NOMO-1 treated with DMSO at 0.1 percent for 48 hours (cell line): ENCODE measurements around the gene CEP164.

ENCODE experiments used
- DNase-seq: peaks from one replicate; lab custom pipeline; 2025; ENCODE audit not compliant: unreplicated experiment; lab: John Stamatoyannopoulos, UW

CEP164 gene

DNA sequence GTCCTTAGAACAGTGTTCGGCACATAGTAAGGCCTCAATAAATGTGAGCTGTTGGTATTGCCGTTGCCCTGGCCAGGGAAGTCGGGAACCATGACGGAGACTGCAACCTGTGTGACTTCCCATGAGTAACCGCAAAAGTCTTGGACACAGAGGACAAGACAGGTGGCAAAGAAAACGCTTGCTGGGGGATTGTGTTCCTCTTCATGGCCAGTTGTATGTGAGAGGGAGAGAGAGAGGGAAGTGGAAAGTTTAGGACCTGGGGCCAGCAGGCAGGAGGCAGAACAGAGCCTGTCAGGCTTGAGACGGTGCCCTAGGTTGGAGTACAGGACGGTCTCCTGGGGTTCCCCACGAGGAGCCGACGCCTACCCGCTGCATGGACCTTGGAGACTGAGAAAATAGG lies 90.2 kb downstream of the CEP164 start:
- DNase-seq = no peak

DNA sequence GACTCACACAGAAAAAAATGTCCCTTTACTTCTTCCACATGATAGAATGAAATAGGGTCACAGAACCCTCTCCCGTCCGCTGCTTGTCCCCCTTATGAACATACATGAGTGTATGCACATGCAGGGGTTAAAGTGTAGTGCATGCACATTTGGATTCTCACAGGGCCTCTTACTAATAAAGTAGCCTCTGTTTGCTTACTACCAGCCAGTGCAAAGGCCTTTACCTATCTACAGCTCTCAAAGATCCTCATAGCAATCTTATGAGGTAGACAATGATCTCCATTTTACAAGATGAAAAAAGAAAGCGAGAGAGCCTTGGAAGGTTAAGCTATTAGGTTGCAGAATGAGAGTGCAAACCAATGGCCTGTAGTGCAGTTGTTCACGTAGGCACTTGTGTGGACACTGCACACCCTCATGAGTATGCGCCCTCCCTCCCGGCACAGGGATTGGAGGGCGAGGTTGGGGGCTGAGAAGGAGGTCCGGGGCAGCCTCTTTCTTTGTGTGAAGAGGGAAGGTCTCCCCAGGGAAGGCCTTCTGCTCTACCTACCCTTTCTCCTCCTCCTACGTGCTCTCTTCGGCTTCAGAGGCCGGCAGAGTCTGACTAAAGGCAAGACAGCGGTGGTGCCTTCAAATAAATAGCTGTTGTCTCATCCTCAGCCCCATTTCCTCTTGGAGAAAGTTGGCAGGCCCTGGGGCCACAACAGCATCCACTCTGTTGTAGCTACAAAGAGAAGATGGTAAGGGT lies 91.3 kb downstream of the CEP164 start:
- DNase-seq = no peak

DNA sequence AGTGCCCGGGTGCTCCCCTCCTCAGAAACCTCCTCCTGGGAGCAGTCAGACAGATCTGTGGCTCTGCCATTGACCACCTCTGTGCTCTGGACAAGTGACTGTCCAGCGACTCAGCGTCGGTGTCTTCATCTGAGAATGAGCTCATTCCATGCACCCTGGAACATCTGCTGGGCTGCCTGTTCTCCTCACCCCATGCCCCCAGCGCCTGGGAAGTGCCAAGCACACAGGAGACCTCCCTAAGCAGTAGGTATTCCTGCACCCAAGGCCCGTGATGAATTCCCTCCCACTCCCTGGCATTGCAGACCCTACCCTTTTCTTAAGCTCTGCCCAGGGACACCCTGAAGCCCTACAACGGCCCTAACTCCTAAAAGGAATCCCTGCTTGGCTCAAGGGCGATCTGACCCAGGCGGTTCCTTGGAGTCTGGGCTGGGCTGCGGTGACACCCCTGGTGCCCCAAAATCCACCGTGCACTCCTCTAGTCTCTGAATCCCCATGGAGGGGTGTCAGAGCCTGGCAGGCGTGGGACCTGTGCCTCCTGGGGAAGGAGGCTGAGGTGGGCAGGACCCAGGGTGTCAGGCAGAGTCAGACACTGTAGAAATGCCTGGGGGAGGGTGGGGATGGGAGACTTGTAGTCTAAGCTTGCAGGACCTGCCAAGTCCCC lies 92.0 kb downstream of the CEP164 start:
- no peak for DNase-seq

DNA sequence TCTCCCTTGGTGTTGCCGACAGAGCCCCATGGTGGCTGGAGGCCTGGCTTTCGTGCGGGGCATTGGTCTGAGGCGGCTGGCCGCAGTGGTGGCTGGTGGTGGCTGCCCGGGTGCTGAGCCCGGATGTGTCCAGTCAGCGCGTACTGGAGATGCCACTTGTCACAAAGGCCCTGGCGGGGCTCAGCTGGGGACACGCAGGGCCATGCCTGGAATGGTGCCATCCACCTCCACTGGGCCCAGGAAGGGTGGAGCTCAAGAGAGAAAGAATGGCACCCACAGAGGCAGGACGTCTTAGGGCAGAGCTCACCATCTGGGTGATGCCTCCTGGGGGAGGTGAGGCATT lies 92.5 kb downstream of the CEP164 start:
- DNase-seq = no peak

DNA sequence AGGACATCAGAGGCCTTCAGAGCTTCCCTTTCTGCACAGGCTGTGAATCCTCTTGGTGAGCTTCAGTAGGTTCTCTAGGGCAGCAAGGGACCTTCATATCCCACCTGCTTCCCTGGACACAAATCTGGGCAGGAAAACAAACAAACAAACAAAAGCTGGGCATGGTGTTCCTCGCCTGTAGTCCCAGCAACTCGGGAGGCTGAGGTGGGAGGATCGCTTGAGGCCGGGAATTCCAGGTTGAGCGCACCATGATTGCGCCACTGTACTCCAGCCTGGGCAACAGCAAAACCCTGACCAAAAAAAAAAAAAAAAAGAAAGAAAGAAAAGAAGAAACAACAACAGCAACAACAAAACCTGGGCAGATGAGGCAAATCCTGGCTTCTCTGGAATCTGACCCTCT lies 92.9 kb downstream of the CEP164 start:
- DNase-seq = no peak

DNA sequence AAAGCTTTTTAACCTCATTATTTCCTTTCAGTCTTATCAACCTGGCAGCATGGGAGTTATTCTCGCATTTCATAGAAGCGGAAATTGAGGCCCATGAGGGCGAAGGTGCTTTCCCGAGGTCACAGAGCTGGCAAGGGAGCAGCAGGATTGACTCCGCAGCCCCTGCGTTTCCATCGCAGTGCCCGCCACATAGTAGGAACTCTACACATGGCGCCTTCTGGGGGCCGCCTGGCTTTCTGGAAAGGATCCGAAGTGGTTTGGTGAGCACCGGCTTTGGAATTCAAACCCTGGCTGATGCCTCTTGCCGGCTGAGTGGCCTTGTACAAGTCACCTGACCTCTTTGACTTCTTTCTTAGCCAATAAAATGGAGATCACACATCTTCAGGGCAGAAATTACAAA lies 93.4 kb downstream of the CEP164 start:
- no peak for DNase-seq

DNA sequence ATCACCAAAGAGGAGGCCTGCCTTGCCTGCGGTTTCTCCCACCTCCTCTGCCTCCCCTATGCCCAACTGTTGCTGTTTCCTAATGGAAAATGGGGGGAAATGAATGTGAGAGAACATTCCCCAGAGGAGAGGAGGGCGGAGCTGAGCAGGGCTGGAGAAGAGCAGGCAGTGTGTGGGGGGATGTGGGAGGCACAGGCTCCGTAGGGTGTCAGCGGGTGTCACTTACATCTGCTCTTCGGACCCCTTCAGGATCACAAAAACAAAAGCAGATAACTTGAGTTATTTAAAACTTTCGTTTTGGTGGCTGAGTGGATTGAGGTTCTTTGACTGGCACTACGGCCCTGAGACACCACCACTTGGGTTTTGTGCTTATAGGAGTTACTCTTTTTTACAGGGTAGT lies 93.8 kb downstream of the CEP164 start:
- no peak for DNase-seq

DNA sequence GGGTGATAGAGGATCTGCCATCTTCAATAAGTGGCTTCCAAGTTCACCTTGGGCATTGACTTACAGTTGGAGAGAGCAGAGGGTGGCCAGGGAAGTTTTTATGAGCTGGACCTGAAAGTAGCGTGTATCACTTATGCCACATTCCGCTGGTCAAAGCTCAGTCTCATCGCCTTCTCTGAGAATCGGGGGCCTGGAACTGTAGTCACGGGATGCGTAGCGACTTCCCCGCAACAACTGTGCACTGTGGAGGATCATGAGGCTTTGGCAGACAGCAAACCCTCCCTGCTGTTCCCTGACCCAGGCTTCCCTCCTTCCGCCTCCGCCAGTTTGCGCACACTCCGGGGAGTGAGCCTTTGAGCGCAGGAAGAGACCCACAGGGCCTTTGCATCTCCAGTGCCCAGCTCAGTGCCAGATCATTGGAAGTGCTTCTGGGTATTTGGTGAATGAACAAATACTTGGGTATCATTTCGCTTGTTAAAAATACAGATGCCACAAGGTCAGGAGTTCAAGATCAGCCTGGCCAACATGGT lies 95.5 kb downstream of the CEP164 start:
- DNase-seq = no peak

DNA sequence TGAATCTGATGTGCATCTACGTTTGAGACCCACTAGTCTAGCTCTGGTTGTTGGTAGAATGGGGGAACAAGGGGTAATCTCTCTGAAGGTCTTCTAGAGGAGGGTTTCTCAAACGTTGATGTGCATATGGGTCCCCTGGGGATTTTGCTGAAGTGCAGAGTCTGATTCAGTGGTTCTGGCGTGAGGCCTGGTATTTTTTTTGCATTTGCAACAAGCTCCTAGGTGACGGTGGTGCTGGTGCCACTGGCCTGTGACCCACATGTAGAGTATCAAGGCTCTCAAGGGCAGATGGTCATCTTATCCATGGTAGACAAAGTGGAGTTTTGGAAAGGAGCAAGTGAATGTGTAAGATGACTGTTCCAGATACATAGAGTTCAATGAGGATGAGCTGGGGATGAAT lies 97.1 kb downstream of the CEP164 start:
- DNase-seq = no peak

DNA sequence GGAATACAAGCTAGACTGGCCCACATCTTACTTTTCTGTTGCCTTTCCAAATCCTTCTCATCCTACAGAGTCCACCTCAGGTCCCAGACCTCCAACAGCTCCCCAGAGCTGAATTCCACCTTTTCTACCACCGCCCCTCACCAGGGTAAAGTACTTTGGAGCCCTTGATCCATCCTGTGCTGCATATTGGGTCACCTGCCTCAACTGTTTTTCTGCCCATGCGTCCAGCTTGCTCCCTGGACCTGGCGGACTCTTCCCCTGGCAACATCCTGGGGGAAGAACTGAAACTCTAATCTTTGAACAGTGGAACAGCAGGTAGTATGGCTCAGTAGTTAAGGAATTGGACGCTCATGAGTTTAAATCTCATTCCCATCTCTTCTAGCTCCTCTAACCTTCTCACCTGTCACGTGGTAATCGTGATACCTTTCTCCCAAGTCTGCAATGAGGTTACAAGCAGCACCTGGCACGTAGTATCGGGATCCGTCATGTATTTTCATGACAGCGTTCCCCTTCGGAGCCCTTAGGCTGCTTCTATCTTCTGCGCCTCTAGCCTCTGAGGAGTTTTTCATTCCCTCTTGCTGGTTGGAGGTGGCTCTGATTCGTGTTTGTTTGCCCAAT lies 98.1 kb downstream of the CEP164 start:
- no peak for DNase-seq

DNA sequence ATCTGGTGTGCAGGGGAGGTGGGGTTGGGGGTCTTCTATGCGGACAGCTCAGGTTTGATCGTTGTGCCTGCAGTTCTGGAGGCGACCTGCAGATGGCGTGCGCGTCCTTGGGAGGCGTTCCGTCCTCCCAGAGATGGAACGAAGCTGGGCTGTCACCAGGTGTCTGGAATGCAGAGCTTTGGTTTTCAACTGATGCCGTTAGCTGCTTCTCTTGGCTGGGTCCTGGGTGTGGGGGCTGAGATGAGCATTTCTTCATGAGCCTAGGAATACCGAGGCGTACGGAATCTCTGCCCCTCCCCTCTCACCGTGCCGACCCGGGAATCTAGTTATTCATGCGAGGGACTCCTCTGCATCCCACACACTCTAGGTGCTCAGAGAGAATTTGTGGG lies 98.6 kb downstream of the CEP164 start:
- no peak for DNase-seq

DNA sequence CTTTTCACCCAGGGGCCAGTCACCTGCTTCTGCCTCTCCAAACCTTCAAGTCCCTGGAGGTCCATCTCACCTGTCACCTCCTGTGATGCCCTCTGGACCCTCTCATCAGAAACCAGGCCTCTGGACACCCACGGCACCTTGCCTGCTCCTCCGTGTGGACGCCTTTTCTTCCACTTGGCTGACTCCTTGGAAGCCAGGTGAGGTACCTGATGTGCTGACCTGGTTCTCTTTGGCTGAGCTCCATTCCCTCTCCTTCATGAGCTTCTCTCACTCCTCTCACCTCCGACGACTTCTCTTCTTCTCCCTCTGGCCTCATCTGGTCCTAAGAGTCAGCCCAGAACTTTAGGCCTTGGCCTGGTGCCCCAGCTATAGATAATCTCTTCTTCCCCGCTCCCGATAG lies 99.3 kb downstream of the CEP164 start:
- no peak for DNase-seq

DNA sequence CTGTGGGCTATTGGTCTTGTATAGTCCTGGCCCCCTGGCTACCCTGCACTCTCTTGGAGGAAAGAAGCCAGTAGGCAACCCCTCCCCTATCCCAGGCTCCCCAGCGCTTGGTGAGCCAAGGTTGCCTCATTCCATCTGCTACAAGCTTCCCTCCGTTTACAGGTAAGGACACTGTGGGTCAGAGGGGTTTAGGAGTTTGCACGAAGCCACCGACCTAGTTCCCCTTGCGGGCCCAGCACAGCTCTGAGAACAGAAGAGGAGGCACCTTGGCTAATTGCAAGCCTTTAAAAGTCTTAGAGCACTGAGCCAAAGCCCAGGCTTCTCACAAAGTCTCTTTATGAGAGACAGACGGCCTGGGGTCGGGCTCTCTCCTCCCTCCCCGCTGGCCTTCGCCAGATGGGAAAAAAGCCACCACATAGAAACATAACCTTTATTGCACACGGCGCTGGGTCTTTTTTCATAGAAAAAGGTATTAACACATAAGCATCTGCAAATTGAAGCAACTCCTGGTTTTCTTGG lies 99.8 kb downstream of the CEP164 start:
- no peak for DNase-seq

DNA sequence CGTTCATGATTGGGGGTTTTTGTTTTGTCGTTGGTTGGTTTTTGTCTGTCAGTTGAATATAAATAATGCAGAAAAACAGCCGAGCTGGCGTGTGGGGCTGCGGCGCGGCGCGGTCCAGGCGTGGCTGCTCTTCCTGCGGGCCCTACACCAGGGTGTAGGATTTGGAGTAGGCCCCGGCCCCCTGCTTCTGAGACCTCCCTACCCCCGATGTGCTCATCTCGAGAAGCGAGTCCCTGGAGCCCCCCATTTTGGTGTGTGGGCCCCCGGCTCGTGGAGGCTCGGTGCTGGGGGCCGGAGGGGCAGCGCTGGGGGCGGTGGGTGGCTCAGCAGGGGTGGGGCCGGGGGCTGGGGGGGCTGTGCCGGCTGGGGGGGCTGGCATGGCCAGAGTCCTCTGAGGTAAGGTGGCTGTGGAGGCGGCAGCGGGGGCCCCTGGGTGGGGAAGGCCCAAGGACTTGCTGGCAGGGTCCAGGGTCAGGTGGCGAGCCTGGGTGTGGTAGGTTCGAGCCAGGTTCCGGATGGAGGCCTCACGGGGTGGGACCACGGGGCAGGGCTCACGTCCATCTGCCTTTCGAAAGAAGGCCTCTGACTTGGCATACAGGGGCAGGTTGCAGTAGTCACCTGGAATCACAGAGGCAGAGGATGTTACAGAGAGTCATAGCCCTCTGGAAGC lies 100.7 kb downstream of the CEP164 start:
- no peak for DNase-seq

DNA sequence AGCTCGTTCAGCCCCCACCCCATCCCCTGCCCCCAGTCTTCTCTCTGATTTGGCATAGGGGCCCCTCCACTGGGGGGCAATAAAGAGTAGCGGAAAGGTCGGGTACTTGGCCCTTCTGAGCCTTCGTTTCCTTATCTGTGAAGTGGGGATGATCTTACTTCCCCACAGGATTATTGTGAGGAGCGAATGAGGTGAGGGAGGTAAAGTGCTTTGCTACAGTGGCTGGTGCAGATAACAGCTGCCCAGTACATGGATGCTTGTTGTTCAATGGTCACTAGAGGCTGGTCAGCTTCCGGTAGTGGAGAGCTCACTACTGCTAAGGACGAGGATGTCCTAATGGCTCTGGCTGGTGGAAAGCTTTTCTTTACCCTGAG lies 101.2 kb downstream of the CEP164 start:
- no peak for DNase-seq

DNA sequence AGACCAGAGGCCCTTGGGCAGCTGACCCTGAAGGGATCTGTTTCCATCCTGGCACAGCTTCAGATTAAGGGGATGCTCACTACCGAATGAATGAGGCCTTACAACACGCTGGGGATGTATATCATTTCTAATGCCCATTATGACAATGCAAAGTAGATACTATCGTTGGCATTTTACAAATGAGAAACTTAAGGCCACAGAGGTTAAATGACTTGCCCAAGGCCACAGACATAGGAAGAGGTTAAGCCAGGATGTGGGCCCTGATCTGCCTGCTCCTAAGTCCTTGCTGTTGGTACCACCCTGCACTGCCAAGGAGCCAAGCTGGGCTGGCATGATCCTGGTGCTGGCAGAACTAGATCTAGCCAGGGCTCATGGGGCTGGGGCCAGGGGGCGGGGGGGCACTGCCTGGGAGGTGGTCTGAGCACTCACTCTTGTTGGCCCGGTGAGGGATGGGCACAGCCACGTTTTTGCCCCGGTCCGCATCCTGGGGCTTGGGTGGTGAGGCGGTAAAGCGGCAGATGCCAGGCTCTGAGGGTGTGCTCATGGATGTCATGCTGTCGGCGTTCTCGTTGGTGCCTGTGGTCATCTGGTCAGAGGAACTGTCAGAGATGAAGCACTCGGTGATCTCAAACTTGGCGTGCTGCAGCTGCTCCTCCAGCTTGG lies 102.8 kb downstream of the CEP164 start:
- no peak for DNase-seq

DNA sequence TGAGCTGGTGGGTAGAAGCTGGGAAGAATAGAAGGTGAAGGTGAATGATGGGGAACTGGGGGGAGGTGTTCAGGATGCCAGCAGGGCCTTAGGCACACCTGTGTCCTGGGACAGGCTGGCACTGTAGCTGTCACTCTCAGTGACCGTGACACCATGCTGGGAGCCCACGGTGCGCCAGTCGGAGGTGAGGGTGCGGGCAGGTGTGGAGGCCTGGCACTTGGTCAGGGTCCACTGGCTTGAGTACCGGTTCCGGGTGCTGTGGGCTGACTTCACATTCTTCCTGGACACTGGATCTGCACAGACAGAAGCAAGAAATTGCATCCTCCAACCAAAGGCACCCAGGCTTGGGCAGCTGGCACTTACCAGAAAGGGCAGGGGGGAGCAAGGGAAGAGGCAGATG lies 103.8 kb downstream of the CEP164 start:
- DNase-seq = no peak

DNA sequence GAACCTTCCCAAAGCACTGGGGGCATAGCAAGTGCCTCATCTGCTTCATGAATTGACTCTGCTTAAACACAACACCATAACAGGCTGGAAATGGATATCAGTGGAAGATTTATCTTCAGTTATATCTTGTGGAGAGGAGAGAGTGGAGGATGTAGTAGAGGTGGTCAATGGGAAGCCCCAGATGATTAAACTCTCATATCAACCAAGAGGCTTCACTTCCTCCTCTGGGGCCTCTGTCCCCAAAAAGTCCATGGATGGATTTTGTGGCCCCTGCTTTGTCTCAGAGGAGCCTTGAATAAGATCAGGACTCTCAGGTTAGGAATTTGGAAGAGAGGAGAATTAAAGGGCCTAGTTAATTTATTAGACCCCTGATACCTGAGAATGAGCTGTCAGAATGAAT lies 106.1 kb downstream of the CEP164 start:
- no peak for DNase-seq

DNA sequence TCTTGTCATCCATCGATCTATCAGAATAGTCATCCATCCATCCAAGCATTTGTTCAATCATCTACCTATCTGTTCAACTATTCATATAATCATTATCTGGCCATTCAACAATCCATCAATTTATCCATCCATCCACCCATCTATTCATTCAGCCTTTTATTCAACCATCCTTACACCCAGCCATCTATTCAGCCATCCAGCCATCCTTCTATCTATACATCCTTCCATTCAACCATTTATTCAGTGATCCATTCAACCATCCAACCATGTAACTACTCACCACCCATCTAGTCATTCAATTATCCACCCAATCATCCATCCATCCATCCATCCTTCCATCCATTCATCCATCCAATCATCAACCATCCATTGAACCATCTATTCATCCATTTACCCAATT lies 106.8 kb downstream of the CEP164 start:
- DNase-seq = no peak

DNA sequence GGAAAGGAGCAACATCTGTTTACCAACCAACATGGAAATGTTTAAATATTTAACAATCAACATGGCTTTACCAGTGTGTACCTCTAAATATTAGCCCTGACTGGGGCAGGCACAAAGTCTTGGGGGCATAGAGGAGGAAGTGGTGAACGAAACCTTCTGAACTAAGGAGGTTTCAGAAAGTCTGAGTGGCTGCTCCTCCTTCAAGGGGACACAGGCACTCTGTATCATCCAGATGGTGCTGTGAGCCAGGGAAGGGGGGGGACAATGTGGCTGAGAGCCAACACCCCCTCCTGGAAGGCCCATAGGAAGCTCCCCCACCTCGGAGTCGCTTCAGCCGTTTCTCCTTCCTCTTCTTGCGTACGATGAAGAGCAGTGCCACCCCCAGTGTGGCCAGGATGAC lies 107.7 kb downstream of the CEP164 start:
- no peak for DNase-seq
